ENCODE results near the gene SLC25A41.

The SLC25A41 gene

GRCh38 chr19:6425732-6426620 is 7.6 kb downstream of the SLC25A41 start:
- no peak for FAIRE-seq

DNA sequence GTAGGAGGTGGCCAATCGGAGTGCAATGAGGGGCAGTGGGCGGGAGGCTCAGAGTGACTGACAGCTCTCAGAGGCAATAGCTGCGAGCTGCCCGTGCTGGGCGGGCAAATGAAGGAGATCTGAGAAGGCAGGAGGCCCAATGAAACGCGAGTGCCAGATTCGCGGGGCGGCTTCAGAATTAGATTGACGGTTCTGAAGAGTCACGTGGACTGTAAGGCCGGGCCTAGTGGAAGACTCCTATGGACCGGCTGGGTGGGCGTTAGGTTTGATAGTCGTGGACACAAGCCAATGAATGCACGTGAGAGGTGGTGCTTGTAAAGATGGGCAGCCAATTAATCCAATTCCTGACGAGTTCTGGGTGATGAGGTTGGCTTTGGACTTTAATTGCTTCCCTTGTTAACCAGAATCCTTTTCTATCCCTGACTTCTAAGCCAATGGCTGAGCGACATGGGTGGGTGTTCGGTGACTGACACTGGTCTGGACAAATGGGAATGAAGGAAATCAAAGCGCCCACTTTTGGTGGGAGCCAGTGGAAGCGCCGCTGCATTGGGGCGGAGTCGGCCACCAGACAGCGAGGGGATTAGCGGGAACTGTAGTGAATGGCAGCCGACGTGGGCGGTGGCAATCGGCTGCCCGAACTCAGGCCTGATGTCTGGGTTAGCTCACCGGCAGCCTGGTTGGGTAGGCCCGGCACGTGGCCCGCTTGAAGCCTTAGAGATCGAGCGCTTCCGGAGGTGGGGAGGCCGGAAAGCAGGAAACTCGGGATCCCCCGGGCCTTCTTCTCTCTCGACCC is 8.4 kb downstream of the SLC25A41 start:
- peak; percentile 99 for FAIRE-seq

DNA sequence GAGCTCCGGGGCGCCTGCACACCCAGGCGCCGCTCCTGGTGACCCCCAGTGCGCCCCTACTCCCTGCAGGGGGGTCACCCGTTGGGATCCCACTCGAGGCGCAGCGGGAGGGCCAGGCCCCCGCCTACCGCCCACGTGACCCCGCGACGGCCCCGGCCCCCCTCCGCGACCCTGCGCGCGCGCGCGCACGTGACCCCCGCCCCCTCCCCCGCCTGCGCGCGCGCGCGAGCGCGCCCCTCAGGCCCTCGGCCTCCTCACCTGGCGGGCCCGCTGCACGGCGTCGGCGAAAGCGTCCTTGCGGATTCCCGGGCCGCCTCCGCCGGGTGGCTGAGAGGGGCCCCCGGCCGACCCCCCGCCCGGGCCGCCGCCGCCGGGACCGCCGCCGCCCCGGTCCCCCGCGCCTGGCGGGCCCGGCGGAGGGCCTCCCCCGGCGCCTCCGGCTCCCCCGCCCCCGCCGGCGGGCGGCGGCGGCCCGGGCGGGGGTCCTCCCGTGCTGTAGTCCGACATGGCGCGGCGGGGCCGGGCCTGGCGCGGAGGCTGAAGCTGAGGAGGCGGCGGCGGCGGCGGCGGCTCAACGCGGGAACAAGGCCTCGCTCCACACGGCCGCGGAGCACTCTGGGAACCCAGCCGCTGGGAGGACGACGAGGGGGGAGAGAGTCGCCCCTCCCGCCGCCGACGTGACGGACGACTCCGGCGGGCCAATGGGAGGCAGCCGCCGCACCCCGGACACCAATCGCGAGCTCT is 9.2 kb downstream of the SLC25A41 start, which contains the start of gene KHSRP:
KHSRP (minus strand) TSS at position 617 of the 744 bp plus-strand sequence; CDS start at position 507, 110 bp downstream.
- no peak for FAIRE-seq

DNA sequence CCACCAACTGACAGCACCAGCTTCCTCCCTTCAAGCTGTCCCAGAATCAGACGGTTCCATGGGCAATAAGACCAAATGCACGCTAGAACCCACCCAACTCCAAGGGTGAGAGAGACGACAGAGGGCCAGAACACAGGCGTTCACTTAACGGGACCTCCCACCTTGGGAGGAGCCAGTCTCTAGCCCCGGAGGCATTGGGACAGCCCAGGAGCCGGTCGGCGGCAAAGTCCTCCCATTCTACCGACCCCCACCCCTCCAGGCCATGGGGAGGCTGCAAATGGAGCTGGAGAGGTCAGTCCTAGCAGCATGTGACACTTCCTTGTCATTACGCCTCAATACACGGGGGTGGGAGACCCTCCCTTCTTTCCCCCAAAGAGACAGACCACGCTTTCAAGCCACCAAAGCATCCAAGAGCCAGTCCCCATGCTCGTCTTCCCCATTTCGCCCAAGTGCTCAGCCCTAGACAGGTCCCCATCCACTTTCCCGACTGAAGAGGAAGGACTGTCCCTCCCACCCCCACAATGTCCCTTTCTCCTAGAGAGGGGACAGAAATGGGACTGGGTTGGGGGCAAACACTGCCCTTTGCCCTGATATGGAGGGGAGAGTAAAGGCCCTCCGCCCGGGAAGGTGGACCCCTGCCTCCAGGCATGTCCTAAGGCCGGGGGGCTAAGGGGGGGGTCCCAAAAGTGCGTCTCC is 9.9 kb downstream of the SLC25A41 start:
- FAIRE-seq = no peak

- FAIRE-seq = no peak
Measured at GRCh38 chr19:6421075-6422014, 12.2 kb downstream of the SLC25A41 start.

DNA sequence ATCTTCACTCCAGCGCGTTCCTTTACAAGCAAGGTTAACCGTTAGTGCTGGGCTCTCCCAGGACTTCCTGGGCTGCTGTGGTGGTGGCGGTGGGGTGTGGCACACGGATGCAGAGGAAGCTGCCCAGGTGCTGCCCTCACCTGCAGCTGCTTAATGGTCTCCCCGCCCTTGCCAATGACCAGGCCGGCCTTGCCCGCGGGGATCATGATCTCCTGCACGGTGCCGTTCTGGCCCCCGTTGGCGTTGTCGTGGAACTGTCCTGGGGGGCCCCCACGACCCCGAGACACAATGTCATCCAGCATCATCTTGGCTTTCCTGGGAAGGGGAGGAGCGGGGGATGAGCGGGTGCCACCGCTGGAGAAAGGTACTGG is 15.0 kb downstream of the SLC25A41 start:
- no peak for FAIRE-seq

- no peak for FAIRE-seq
Measured at GRCh38 chr19:6417713-6418561, 15.6 kb downstream of the SLC25A41 start.

DNA sequence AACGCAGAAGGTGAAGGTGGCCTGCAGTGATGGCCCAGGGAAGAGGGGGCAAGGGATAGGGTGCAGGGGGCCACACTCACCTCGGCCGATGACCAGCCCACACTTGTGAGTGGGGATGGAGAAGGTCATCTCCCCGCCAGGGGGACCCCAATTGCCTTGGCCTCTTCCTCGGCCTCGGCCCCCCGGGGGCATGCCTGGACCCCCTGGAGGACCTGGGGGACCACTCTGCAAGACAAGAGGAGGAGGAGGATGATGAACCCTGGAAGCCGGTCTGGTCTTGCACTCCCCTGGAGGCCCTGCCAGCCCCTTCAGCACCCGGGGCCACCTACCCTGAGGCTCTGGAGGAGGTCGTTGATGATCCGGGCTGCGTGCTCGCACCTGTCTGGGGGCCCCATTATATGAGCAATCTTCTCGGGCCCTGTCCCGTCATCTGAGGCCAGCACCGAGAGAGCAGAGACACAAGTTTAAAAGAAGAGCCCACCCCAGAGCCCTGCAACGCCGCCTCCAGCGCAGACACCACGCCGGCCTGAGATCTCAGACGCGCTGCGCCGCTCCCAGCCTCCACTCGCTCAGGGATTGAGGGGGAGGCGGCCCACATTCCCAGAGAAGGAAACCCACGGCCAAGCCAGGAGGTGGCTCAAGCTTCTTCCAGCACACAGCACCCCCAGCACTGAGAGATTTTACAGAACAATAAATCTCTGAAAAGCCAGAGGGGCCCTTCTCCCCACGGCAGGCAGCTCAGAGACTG is 16.7 kb downstream of the SLC25A41 start:
- FAIRE-seq = no peak

GRCh38 chr19:6415591-6416190 is 17.9 kb downstream of the SLC25A41 start:
- no peak for FAIRE-seq

GRCh38 chr19:6414793-6415590 is 18.6 kb downstream of the SLC25A41 start:
- no peak for FAIRE-seq

GRCh38 chr19:6413721-6414643 is 19.6 kb downstream of the SLC25A41 start:
- no peak for FAIRE-seq

- FAIRE-seq = no peak
Measured at GRCh38 chr19:6413291-6413690, 20.3 kb downstream of the SLC25A41 start.

DNA sequence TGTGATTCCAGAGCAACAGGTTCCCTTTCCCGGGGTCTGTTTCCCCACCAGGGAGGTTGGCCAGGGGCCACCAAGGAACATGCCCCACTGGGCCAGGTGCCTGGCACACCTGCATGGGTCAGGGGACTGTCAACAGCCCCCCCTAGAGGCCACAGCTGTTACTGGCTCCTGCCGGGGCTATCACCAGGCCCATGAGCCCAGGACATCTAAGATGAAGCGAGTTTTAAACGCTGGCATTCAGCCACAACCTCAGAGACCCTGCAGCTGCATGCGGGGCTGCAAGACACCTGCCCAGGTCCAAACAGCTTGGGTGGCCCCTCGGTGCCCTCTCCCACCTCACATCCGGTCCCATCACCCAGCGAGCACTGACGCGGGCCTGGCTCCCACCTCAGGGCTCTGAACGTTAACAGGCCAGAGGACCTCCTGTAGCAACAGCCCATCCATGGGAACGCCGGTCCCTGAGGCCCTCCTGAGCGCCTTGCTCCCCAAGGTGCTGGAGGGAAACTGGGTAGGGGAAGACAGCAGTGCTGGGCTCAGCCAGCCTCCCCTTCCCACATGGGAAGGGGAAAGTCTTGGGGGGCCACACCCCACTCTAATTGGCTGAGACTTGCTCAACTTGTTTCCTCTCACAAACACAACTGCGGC is 21.0 kb downstream of the SLC25A41 start:
- no peak for FAIRE-seq

DNA sequence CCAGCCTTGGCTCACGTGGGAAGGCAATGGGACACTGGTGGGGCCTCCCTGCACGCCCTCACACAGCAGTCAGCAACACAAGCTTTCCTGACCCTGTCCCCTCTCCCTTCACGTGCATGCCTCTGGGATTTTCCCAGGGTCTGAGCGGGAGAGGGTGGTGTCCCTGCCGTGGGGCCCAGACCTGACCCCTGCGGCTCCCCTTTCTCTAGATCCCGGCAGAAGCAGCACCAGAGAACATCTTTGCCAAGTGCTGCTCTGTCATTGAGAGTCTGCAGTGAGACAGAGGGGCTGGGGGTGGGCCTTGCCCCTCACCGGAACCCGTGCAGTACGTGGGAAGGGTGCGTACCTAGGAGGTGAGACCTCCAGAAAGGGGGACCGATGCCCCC is 21.5 kb downstream of the SLC25A41 start:
- FAIRE-seq = no peak

GRCh38 chr19:6409346-6409745 is 24.2 kb downstream of the SLC25A41 start:
- no peak for FAIRE-seq

DNA sequence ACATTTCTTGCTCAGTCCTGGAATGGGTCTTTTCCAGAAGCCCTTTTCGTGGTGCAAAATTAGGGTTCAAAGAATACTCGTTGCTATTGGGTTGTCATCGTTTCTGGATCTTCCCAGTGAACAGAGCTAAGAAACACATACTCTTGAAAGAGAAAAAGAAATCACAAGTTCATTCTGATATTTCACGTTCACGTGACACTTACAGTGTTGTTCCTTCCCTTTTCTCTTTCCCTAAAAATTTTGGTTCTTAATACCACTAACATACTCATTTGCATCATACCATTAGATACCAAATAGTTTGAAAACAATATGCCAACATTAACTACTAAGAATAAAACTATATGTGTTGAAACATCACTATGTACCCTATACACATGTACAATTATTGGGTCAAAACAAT is 27.2 kb downstream of the SLC25A41 start:
- FAIRE-seq = peak; percentile 40
